ENCODE results near the gene SCAMP4. TPM values are rescaled to one million over a fixed set of nuclear protein-coding genes. Genes with fewer than 3 reads are reported as not detected.

Gene SCAMP4
- total and polyA plus RNA-seq, 9 of the 15 experiments (the other 6 are each of a cell fraction or from before 2014, with no cell fraction given) = 0.81 to 45.9 (median 12.8) TPM

GRCh38 chr19:1855828-1856255 lies 49.4 kb upstream of the SCAMP4 start (continued):
- TF ChIP-seq POLR3G (IDR thresholded peaks at IDR 0.05; ENCODE audit: extremely low read depth, insufficient read length, insufficient replicate concordance) (no peak), TAF1 (IDR thresholded peaks at IDR 0.05; ENCODE audit: control insufficient read depth, extremely low read depth, insufficient read depth, low read length, severe bottlenecking) (peak; percentile 6), SMAD4 (CRISPR knock-in tag; conservative IDR thresholded peaks at IDR 0.05) (0 out of 2 replicates have a peak, but pooled peaks have one; percentile 29), ZNF561 (CRISPR knock-in tag; conservative IDR thresholded peaks at IDR 0.05) (no peak)

DNA sequence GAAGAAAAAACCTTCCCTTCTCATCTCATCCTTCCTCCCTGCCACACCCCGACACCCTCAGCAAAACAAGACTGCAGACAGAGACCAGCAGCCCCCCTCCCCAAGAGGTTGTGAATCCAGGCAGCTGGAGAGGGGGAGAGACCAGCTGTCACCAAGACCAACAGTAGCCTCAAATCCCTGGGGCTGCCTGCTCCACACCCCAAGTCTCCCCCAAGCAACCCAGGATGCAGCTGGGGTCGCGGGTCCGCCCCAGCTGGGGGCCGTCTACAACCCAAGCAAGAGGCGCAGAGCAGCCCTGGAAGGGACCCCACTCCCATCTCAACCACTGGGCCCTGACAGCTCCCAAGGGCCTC lies 48.9 kb upstream of the SCAMP4 start:
- H3K79me2 ChIP-seq (ENCODE audit: control insufficient read depth, insufficient read depth, low read length) = peaks cover 96% of the 10 kb centered on the region
- peak overlapping the region; percentile 83 to 97 for H3K9ac ChIP-seq (ENCODE audit: insufficient read depth in 1 of 2, low read depth in 2 of 2, low read length in 2 of 2)
- H3K27me3 ChIP-seq (ENCODE audit: control insufficient read depth in 2 of 2, insufficient read depth in 2 of 2, low read length in 2 of 2) = no peaks in the 10 kb centered on the region
- intact Hi-C loops (cut with micrococcal nuclease) = no loop called here
- peaks cover 75 to 99% of the 10 kb centered on the region in 2 experiments for H3K4me1 ChIP-seq (replicated peaks in 1 of 2; ENCODE audit: control insufficient read depth in 2 of 2, insufficient read depth in 2 of 2, low read length in 2 of 2)
- peak overlapping the region; percentile 58 for H2AFZ ChIP-seq (ENCODE audit: low read depth, low read length)
- ChIA-PET CTCF (ENCODE audit: low intra/inter-chr PET ratio) (no interaction called here), POLR2A (interaction anchor here (0.6 to 5.2 kb wide), 10 partner anchors 8 to 581 kb away, joined by 3 to 46 read pairs (median 4); partner anchors contain the start of gene FAM174C)
- peaks cover 23% of the 10 kb centered on the region; the same call in 1 of the 3 replicates for H3K36me3 ChIP-seq (ENCODE audit: control insufficient read depth, insufficient read depth, low read length)
- peaks cover 25% of the 10 kb centered on the region for H4K20me1 ChIP-seq (replicated peaks; ENCODE audit: control insufficient read depth, insufficient read depth, low read length)
- peak overlapping the region; percentile 85 for H3K4me2 ChIP-seq (ENCODE audit: insufficient read depth, low read length)
- 6% methylated on average over 5 of the region's 6 CpGs for WGBS (ENCODE audit: insufficient coverage, low coverage, missing lambda C conversion rate)
- no peak for ATAC-seq
- H3K27ac ChIP-seq (ENCODE audit: extremely low read depth, low read depth, low read length) = peak overlapping the region; percentile 90
- in situ Hi-C loops (cut with MboI) = no loop called here
- BruUV-seq (replicated peaks) = no TSS peak
- H3K9me3 ChIP-seq (replicated peaks; ENCODE audit: control insufficient read depth, insufficient read depth, low read depth, low read length) = no peaks in the 10 kb centered on the region
- DNase-seq (ENCODE audit: extremely low read depth in 1 of 4, low spot score in 3 of 4) = peak in 1 of 4 experiments; percentile 20
- peaks cover 5% of the 10 kb centered on the region for H3K9me1 ChIP-seq (ENCODE audit: control insufficient read depth, insufficient read depth, low read length)
- FAIRE-seq = no peak
- H3K4me3 ChIP-seq = peak overlapping the region; percentile 57
- TF ChIP-seq HINFP (tag; conservative IDR thresholded peaks at IDR 0.05; ENCODE audit: low read depth) (no peak), FOXP1 (CRISPR knock-in tag; IDR thresholded peaks at IDR 0.05) (peak; percentile 15; the same call in 1 of the 2 replicates), POLR2B (IDR thresholded peaks at IDR 0.05; ENCODE audit: low read depth, partially characterized antibody) (peak; percentile 17), MYC (IDR thresholded peaks at IDR 0.05; ENCODE audit: low read depth, low read length) (no peak), MYC (CRISPR knock-in tag; IDR thresholded peaks at IDR 0.05; ENCODE audit: borderline replicate concordance, low read depth) (peak; percentile 74; the same call in 1 of the 2 replicates), TFAP4 (CRISPR knock-in tag; IDR thresholded peaks at IDR 0.05; ENCODE audit: borderline replicate concordance) (peak; percentile 59; the same call in 1 of the 2 replicates), ZNF263 (CRISPR knock-in tag; IDR thresholded peaks at IDR 0.05; ENCODE audit: borderline replicate concordance) (peak; percentile 52; the same call in 1 of the 2 replicates), TEAD1 (CRISPR knock-in tag; IDR thresholded peaks at IDR 0.05) (peak in 1 of 2 experiments; percentile 41; a peak in 1 of 4 replicates)
- TF ChIP-seq, protein P1, sequence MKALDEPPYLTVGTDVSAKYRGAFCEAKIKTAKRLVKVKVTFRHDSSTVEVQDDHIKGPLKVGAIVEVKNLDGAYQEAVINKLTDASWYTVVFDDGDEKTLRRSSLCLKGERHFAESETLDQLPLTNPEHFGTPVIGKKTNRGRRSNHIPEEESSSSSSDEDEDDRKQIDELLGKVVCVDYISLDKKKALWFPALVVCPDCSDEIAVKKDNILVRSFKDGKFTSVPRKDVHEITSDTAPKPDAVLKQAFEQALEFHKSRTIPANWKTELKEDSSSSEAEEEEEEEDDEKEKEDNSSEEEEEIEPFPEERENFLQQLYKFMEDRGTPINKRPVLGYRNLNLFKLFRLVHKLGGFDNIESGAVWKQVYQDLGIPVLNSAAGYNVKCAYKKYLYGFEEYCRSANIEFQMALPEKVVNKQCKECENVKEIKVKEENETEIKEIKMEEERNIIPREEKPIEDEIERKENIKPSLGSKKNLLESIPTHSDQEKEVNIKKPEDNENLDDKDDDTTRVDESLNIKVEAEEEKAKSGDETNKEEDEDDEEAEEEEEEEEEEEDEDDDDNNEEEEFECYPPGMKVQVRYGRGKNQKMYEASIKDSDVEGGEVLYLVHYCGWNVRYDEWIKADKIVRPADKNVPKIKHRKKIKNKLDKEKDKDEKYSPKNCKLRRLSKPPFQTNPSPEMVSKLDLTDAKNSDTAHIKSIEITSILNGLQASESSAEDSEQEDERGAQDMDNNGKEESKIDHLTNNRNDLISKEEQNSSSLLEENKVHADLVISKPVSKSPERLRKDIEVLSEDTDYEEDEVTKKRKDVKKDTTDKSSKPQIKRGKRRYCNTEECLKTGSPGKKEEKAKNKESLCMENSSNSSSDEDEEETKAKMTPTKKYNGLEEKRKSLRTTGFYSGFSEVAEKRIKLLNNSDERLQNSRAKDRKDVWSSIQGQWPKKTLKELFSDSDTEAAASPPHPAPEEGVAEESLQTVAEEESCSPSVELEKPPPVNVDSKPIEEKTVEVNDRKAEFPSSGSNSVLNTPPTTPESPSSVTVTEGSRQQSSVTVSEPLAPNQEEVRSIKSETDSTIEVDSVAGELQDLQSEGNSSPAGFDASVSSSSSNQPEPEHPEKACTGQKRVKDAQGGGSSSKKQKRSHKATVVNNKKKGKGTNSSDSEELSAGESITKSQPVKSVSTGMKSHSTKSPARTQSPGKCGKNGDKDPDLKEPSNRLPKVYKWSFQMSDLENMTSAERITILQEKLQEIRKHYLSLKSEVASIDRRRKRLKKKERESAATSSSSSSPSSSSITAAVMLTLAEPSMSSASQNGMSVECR (CRISPR knock-in tag; IDR thresholded peaks at IDR 0.05) = 0 out of 2 replicates have a peak, but pooled peaks have one; percentile 16

All from K562 (cell line).